Lower leg skin (tissue), 3 donors: ENCODE data around the gene SYT1.

ENCODE experiments used
- CTCF ChIP-seq, 3 donors: fragments of 450-650 bp; IDR thresholded peaks; one replicate each; pipeline ENCODE4 v1.5.1; 2016; ENCODE audit warnings: antibody characterized with exemption in 3 of 3, mild to moderate bottlenecking in 3 of 3, moderate library complexity in 2 of 3
- POLR2A ChIP-seq, 2 donors: fragments of 450-650 bp; IDR thresholded peaks; one replicate each; pipeline ENCODE4 v1.6.1; 2016 to 2017; ENCODE audit warnings: antibody characterized with exemption in 2 of 2, mild to moderate bottlenecking in 1 of 2, moderate library complexity in 1 of 2

- TF ChIP-seq CTCF (IDR thresholded peaks at IDR 0.05) (no peak), POLR2A (IDR thresholded peaks at IDR 0.05) (no peak)
Measured at GRCh38 chr12:78888568-78888967, 24.0 kb downstream of the SYT1 start.
